ENCODE data around the gene CYP4Z1. TPM values are rescaled to one million over a fixed set of nuclear protein-coding genes. Genes with fewer than 3 reads are reported as not detected.

The CYP4Z1 gene
- total and polyA plus RNA-seq, 9 of the 15 experiments (the other 6 are each of a cell fraction or from before 2014, with no cell fraction given): not detected

DNA sequence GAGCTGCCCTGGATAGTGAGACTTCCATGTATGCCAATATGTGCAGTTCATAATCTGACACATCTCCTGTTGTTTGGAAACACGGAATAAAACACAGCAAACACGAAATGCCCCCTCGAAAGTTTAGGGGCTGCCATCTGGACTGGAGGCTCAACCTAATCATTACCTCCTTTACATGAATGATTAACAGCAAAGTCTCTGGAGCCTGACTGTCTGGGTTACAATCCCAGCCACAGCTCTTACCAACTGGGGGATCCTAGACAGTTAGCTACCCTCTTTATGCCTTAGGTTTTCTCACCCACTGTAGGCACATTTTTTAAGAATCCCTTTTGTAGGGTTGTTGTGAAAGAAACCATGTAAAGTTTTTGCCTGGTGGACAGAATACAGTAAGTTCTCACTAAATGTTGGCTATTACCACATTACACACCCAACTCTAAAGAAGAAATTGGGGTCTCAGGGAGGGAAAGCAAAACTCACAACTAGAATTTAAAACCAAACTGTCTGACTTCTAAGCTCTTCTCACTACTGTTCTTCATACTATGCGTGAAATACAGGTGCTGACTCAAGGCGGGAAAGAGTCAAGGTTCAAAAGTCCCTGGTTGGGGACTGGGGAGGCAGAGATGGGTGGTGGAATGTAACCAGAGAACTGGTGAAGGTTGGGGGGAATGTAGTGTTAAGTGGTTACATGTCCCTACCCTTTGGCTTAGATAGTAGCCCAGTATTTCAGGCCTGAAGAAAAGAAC is 94.4 kb downstream of the CYP4Z1 start (continued):
- TF ChIP-seq, protein P1, sequence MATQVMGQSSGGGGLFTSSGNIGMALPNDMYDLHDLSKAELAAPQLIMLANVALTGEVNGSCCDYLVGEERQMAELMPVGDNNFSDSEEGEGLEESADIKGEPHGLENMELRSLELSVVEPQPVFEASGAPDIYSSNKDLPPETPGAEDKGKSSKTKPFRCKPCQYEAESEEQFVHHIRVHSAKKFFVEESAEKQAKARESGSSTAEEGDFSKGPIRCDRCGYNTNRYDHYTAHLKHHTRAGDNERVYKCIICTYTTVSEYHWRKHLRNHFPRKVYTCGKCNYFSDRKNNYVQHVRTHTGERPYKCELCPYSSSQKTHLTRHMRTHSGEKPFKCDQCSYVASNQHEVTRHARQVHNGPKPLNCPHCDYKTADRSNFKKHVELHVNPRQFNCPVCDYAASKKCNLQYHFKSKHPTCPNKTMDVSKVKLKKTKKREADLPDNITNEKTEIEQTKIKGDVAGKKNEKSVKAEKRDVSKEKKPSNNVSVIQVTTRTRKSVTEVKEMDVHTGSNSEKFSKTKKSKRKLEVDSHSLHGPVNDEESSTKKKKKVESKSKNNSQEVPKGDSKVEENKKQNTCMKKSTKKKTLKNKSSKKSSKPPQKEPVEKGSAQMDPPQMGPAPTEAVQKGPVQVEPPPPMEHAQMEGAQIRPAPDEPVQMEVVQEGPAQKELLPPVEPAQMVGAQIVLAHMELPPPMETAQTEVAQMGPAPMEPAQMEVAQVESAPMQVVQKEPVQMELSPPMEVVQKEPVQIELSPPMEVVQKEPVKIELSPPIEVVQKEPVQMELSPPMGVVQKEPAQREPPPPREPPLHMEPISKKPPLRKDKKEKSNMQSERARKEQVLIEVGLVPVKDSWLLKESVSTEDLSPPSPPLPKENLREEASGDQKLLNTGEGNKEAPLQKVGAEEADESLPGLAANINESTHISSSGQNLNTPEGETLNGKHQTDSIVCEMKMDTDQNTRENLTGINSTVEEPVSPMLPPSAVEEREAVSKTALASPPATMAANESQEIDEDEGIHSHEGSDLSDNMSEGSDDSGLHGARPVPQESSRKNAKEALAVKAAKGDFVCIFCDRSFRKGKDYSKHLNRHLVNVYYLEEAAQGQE (IDR thresholded peaks at IDR 0.05; ENCODE audit: borderline replicate concordance): no peak
- TF ChIP-seq, protein P1 (CRISPR knock-in tag; IDR thresholded peaks at IDR 0.05; ENCODE audit: low read depth): no peak
- TF ChIP-seq, protein P2, sequence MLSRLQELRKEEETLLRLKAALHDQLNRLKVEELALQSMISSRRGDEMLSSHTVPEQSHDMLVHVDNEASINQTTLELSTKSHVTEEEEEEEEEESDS (CRISPR knock-in tag; IDR thresholded peaks at IDR 0.05): no peak
- no peak for TF ChIP-seq HDAC6 (IDR thresholded peaks at IDR 0.05; ENCODE audit: low read depth, low read length)
- no peak for TF ChIP-seq IRF2 (CRISPR knock-in tag; IDR thresholded peaks at IDR 0.05)
- TF ChIP-seq PPARD (CRISPR knock-in tag; IDR thresholded peaks at IDR 0.05): no peak
